ENCODE measurements around the gene TDRD6. TPM values are rescaled to one million over a fixed set of nuclear protein-coding genes. Genes with fewer than 3 reads are reported as not detected.

TDRD6 gene
- total RNA-seq, 1 donor from 2014 or later = not detected

DNA sequence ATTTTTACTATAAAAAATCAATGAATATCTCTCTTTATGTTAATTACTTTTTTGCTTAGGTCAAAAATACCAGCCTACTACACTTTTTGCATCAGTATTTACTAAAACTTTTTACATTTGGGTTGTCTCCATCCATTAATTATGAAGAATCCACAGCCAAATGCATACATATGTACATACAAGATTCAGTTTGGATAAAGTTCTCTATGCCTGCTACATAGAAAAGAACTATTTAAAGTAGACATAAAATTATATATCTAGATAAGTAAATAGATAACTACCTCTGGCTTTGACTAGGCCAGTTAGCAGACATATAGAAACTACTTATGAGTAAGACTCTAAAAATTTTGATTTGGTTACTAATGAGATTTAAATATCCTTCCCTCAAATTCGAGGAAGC is 12.3 kb downstream of the TDRD6 start:
- Mint-ChIP-seq H3K27me3 (ENCODE audit: insufficient read depth) (peaks cover 21% of the 10 kb centered on the region), H3K9me3 (no peaks in the 10 kb centered on the region)

GRCh38 chr6:46704562-46704961 is 16.9 kb downstream of the TDRD6 start:
- Mint-ChIP-seq H3K9me3 (no peaks in the 10 kb centered on the region), H3K36me3 (ENCODE audit: low read depth) (no peaks in the 10 kb centered on the region), H3K27me3 (ENCODE audit: insufficient read depth) (peaks cover 17% of the 10 kb centered on the region), H3K4me3 (no peak overlapping the region), H3K4me1 (ENCODE audit: low read depth) (no peaks in the 10 kb centered on the region), H3K27ac (no peak overlapping the region)
- intact Hi-C loops (cut with micrococcal nuclease) = no loop called here
- DNase-seq (ENCODE audit: low spot score) = no peak

More for the DNA sequence above, 12.3 kb downstream of the TDRD6 start:
- Mint-ChIP-seq H3K27ac (no peak overlapping the region), H3K36me3 (ENCODE audit: low read depth) (no peaks in the 10 kb centered on the region), H3K4me3 (no peak overlapping the region), H3K4me1 (ENCODE audit: low read depth) (no peaks in the 10 kb centered on the region)
- DNase-seq (ENCODE audit: low spot score) = no peak
- intact Hi-C loops (cut with micrococcal nuclease) = no loop called here

DNA sequence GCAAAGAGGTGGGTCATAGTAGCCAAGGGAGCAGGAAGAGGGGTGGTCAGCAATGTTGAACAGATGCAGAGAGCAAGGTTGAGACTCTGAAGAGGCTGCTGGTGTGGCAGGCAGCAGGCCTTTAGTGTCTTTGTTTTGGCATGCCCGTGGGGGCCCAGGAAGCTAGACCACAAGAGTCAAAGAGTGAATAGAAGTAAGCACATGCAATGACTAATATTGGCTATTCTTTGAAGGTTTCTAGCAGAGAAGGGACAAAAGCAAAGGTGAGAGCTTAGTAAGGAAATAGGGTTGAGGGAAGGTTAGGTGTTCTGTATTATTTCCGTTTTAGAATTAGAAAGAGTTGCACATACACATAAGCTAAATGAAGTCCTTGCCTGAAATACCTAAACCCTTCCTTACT is 18.8 kb downstream of the TDRD6 start:
- DNase-seq (ENCODE audit: low spot score) = no peak
- H3K4me3 Mint-ChIP-seq = no peak overlapping the region

DNA sequence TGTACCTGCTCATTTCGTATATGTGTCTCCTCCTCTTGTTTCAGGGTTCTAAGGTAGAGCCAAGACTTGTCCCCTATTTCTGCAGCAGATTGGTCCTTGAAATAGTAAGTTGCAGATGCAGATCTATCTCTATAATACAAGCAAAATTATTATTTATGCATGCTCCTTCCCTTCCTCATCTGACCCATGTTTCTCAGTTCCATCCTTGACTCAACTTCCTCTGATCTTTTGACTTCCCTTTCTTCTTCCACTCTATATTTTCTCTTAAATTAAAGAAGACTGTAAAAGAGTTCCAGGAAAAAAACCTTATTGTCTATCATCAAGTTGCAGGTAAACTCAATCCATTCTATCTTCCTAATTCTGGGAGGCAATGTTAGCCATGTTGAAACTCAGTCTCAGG is 23.8 kb downstream of the TDRD6 start:
- H3K4me1 Mint-ChIP-seq (ENCODE audit: low read depth) = no peaks in the 10 kb centered on the region
- H3K9me3 Mint-ChIP-seq = no peaks in the 10 kb centered on the region

More for the DNA sequence above, 18.8 kb downstream of the TDRD6 start:
- Mint-ChIP-seq H3K27me3 (ENCODE audit: insufficient read depth) (peaks cover 17% of the 10 kb centered on the region), H3K36me3 (ENCODE audit: low read depth) (no peaks in the 10 kb centered on the region), H3K27ac (no peak overlapping the region), H3K9me3 (no peaks in the 10 kb centered on the region), H3K4me1 (ENCODE audit: low read depth) (no peaks in the 10 kb centered on the region)
- intact Hi-C loops (cut with micrococcal nuclease) = no loop called here

GRCh38 chr6:46715141-46715540 is 27.5 kb downstream of the TDRD6 start:
- H3K27ac Mint-ChIP-seq = no peak overlapping the region
- no peaks in the 10 kb centered on the region for H3K4me1 Mint-ChIP-seq (ENCODE audit: low read depth)
- no peaks in the 10 kb centered on the region for H3K9me3 Mint-ChIP-seq
- intact Hi-C loops (cut with micrococcal nuclease) = no loop called here
- H3K4me3 Mint-ChIP-seq = no peak overlapping the region
- DNase-seq (ENCODE audit: low spot score) = no peak
- H3K27me3 Mint-ChIP-seq (ENCODE audit: insufficient read depth) = peaks cover 6% of the 10 kb centered on the region
- H3K36me3 Mint-ChIP-seq (ENCODE audit: low read depth) = no peaks in the 10 kb centered on the region

More for the DNA sequence above, 23.8 kb downstream of the TDRD6 start:
- no peak for DNase-seq (ENCODE audit: low spot score)
- Mint-ChIP-seq H3K36me3 (ENCODE audit: low read depth) (no peaks in the 10 kb centered on the region), H3K4me3 (no peak overlapping the region), H3K27me3 (ENCODE audit: insufficient read depth) (peaks cover 5% of the 10 kb centered on the region), H3K27ac (no peak overlapping the region)
- intact Hi-C loops (cut with micrococcal nuclease) = no loop called here

DNA sequence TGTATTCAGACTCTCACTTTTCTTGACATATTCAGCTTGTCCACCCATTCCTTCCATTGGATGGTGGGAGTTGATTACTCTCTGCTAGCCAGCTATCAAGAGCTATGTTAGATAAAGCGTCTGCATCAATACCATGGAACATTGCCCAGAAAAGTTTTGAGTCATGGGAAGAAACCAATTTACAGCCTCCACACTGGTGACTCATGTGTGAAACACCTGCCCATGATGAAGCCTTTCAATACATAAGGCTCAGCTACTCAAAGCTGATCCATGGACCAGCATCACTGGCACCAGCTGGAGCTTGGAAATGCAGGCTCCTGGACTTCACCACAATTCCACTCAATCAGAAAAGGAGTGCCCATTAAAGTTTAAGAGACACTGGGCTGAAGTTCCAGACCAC is 31.4 kb downstream of the TDRD6 start:
- H3K27ac Mint-ChIP-seq = no peak overlapping the region
- H3K27me3 Mint-ChIP-seq (ENCODE audit: insufficient read depth) = peaks cover 2% of the 10 kb centered on the region
- H3K9me3 Mint-ChIP-seq = no peaks in the 10 kb centered on the region
- no peak overlapping the region for H3K4me3 Mint-ChIP-seq
- intact Hi-C loops (cut with micrococcal nuclease) = no loop called here
- H3K36me3 Mint-ChIP-seq (ENCODE audit: low read depth) = no peaks in the 10 kb centered on the region
- DNase-seq (ENCODE audit: low spot score) = no peak
- no peaks in the 10 kb centered on the region for H3K4me1 Mint-ChIP-seq (ENCODE audit: low read depth)

DNA sequence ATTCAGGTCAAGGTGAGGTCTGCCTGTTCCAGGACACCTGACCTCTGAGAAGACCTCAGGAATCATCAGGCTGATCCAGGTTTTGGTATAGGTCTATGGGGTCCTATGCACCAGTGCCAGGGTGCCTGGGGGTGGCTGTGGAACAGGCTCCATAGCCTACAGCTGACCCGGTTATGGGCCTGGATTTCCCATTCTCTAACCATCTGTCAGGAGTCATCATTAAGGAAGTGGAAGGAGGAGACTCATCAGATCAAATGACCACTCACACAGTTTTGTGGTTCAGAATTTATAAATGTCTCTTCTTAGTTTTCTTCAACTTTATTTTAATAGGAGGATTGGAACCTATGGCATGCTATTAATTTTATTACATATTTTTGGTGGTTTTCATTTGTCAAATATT is 32.7 kb downstream of the TDRD6 start:
- no peak for DNase-seq (ENCODE audit: low spot score)
- Mint-ChIP-seq H3K27me3 (ENCODE audit: insufficient read depth) (peaks cover 6% of the 10 kb centered on the region), H3K9me3 (no peaks in the 10 kb centered on the region), H3K36me3 (ENCODE audit: low read depth) (no peaks in the 10 kb centered on the region), H3K4me1 (ENCODE audit: low read depth) (no peaks in the 10 kb centered on the region), H3K4me3 (no peak overlapping the region), H3K27ac (no peak overlapping the region)
- intact Hi-C loops (cut with micrococcal nuclease) = no loop called here

DNA sequence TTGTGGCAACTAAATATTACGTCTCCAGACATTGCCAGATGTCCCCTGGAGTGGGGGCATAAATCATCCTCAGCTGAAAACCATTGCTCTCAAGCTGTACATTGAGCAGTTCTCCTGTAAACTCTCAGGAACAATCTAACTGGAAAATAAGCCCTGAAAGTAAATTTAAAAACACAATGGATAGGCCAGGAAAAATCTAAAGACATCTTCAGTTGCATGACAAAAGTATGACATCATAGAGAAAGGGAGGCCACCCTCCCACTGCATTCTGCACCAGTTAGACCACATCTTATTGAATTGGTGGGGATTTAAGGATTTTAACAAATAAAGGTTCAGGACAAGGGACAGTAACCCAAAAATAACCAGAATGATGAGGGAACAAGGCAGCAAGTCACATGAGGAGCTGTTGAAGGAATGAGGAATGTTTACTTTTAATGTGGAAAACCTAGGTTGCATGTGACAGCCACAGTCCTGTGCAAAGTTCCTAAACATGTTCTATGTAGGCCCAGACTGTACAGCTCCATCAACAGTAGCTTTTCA is 42.2 kb downstream of the TDRD6 start:
- H3K4me3 Mint-ChIP-seq = no peak overlapping the region
- DNase-seq (ENCODE audit: low spot score) = no peak
- no peaks in the 10 kb centered on the region for H3K4me1 Mint-ChIP-seq (ENCODE audit: low read depth)
- H3K27ac Mint-ChIP-seq = no peak overlapping the region
- peaks cover 16% of the 10 kb centered on the region for H3K27me3 Mint-ChIP-seq (ENCODE audit: insufficient read depth)
- intact Hi-C loops (cut with micrococcal nuclease) = no loop called here
- no peaks in the 10 kb centered on the region for H3K36me3 Mint-ChIP-seq (ENCODE audit: low read depth)
- H3K9me3 Mint-ChIP-seq = no peaks in the 10 kb centered on the region

GRCh38 chr6:46730921-46731461 is 43.3 kb downstream of the TDRD6 start:
- H3K4me3 Mint-ChIP-seq = no peak overlapping the region
- no peak for DNase-seq (ENCODE audit: low spot score)
- no peaks in the 10 kb centered on the region for H3K36me3 Mint-ChIP-seq (ENCODE audit: low read depth)
- no peaks in the 10 kb centered on the region for H3K4me1 Mint-ChIP-seq (ENCODE audit: low read depth)
- no peak overlapping the region for H3K27ac Mint-ChIP-seq
- peaks cover 18% of the 10 kb centered on the region for H3K27me3 Mint-ChIP-seq (ENCODE audit: insufficient read depth)
- no peaks in the 10 kb centered on the region for H3K9me3 Mint-ChIP-seq
- intact Hi-C loops (cut with micrococcal nuclease) = no loop called here

DNA sequence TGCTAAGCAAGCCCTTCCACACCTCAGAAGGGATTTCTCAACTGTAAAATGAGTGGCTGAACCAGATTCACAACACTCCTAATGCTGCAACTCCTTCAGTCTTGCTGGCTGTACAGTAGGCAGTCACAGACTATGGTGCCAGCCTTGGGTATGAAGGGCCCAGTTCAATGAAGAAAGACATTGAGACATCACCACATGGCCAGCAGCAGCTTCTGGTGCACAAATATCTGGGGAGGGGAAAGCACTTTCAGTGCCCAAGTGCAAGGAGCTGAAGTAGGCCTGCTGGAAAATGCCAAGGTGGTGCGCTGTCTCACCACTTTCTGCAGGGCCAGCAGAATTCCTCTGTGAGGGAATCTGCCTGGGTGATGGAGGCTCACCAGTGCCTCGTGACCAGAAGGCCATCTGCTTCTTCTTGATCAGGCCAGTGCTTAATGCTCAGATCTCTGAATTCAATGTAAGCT is 45.7 kb downstream of the TDRD6 start:
- Mint-ChIP-seq H3K9me3 (no peaks in the 10 kb centered on the region), H3K4me3 (no peak overlapping the region), H3K27ac (no peak overlapping the region), H3K4me1 (ENCODE audit: low read depth) (no peaks in the 10 kb centered on the region), H3K27me3 (ENCODE audit: insufficient read depth) (peaks cover 27% of the 10 kb centered on the region), H3K36me3 (ENCODE audit: low read depth) (no peaks in the 10 kb centered on the region)
- no peak for DNase-seq (ENCODE audit: low spot score)
- intact Hi-C loops (cut with micrococcal nuclease) = no loop called here

GRCh38 chr6:46734867-46735719 is 47.4 kb downstream of the TDRD6 start, which contains the start of gene PLA2G7:
PLA2G7 (minus strand) TSS chr6:46735375; CDS start chr6:46722891, 12,484 bp downstream.
- Mint-ChIP-seq H3K4me1 (ENCODE audit: low read depth) (no peaks in the 10 kb centered on the region), H3K27ac (no peak within 1 kb of the TSS), H3K4me3 (peak within 1 kb of the TSS; percentile 41), H3K36me3 (ENCODE audit: low read depth) (no peaks in the 10 kb centered on the region), H3K27me3 (ENCODE audit: insufficient read depth) (peaks cover 28% of the 10 kb centered on the region), H3K9me3 (no peaks in the 10 kb centered on the region)
- intact Hi-C loops (cut with micrococcal nuclease) = no loop called here
- no peak for DNase-seq (ENCODE audit: low spot score)

DNA sequence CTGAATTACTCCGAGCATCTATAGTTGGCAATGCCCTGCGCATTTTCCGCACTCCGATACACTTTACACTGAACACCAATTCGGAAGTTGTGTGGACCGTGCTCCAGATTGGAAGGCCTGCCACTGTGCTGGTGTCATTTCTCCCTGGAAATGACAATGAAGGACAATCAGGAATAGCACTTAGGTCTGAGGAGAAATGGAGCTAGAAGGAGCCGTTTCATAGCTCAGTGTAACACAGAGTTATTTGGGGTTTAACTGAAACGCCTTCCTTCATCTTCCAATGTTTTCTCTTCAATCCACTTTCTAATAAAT is 48.0 kb downstream of the TDRD6 start:
- no peaks in the 10 kb centered on the region for H3K4me1 Mint-ChIP-seq (ENCODE audit: low read depth)
- intact Hi-C loops (cut with micrococcal nuclease) = no loop called here
- H3K27ac Mint-ChIP-seq = no peak overlapping the region
- no peaks in the 10 kb centered on the region for H3K9me3 Mint-ChIP-seq
- no peaks in the 10 kb centered on the region for H3K36me3 Mint-ChIP-seq (ENCODE audit: low read depth)
- H3K27me3 Mint-ChIP-seq (ENCODE audit: insufficient read depth) = peaks cover 28% of the 10 kb centered on the region
- no peak for DNase-seq (ENCODE audit: low spot score)
- H3K4me3 Mint-ChIP-seq = no peak overlapping the region

DNA sequence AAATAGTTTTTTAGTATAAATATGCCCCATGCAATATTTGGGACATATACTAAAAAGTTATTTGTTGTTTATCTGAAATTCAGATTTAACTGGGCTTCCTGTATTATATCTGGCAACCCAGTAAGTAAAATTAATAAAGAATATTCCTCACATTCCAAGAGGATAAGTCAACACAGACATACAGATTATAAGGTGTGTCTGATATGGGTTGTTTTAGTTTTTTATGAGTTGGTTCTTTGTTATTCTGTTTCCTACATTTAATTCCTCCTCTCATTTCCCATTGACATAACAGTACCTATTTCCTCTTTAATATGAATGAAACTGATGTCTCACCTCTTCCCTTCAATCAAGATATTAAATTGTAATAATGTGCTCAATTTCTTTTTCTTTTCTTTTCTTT is 49.2 kb downstream of the TDRD6 start:
- DNase-seq (ENCODE audit: low spot score) = no peak
- H3K27ac Mint-ChIP-seq = no peak overlapping the region
- no peaks in the 10 kb centered on the region for H3K4me1 Mint-ChIP-seq (ENCODE audit: low read depth)
- H3K27me3 Mint-ChIP-seq (ENCODE audit: insufficient read depth) = peaks cover 28% of the 10 kb centered on the region
- no peaks in the 10 kb centered on the region for H3K9me3 Mint-ChIP-seq
- no peak overlapping the region for H3K4me3 Mint-ChIP-seq
- intact Hi-C loops (cut with micrococcal nuclease) = no loop called here
- no peaks in the 10 kb centered on the region for H3K36me3 Mint-ChIP-seq (ENCODE audit: low read depth)
